ENCODE results near the gene MCIDAS. TPM values are rescaled to one million over a fixed set of nuclear protein-coding genes. Genes with fewer than 3 reads are reported as not detected.

Gene MCIDAS
- total RNA-seq, 1 experiment from 2014 or later, result 4.9 TPM

DNA sequence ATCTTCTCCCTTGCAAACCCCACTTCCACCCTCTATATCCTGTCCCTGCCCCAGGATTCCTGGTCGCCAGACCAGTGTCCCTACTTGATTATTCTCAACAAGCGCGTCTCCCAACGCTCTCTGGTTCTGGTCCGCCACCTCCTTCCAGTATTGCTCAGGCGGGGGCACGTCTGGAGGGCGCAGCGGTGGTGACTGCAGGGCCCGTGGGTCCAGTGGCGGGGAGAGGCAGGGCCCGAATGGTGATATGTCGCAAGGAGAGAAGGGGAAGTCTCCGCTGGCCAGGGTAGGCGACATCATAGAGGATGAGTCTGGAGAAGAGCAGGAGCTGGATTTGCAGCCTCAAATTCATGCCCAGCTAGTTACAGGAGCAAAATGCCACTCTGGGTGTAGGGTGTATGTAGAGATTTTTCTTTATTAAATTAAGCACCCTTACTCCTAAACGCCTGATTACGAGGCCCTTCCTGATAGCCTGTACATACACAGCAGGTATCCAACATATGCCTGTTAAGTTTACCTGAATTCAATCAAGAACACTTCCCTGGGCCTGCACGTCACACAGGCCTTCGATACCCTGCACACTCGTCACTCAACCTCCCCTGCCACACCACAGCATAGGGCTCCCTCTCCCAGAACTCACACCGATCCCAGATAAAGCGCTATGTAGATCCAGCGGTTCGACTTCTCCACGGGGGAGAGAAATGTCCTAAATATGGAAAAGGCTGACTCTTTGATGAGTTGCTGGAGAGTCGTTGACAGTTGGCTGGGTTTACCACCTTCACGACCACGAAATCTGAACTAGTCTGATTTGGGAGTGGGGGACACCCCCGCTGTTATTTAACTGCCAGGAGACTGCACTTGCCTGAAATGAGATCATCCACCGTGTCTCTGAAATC is 4.8 kb downstream of the MCIDAS start:
- H3K27me3 Mint-ChIP-seq (ENCODE audit: unreplicated experiment), result no peaks in the 10 kb centered on the region

DNA sequence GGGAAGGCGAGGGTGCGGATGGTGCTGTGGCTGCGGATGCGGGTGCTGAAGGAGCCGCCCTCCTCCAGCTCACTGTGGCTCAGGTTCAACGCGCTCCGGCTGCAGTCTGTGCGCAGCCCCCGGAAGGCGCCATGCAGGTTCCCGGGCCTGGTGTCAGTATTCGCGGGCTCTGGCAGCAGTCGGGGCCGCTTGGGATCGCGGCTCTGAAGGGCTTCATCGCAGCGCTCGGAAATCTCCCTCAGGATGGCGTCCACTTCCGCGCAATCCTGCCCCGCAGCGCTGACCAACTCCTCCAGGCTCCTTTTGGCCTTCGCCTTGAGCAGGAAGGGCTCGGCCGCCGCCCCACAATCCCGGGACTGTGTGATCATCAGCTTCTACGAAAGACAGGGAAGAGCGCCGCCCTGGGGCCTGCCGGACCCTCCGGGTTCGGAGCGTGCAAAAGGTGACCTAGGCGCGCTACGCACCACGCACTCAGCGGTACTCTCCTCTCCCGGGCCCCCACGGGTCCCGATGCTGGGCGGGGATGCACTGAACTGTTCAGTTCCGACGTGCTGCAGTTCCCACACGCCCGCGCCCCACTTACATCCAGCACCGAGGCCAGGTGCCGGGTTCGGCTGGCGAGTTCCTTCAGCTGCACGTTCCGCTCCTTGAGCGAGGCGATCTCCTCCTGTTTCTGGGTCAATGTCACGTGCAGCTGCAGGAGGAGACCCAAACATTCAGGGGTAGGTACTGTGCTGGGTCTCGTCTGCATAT is 6.5 kb downstream of the MCIDAS start:
- no TSS peak for BruUV-seq (replicated peaks)
- Mint-ChIP-seq H3K27me3 (ENCODE audit: unreplicated experiment) (no peaks in the 10 kb centered on the region), H3K27ac (ENCODE audit: unreplicated experiment) (no peak overlapping the region), H3K4me3 (ENCODE audit: low read depth, unreplicated experiment) (no peak overlapping the region), H3K4me1 (ENCODE audit: low read depth, unreplicated experiment) (peaks cover 17% of the 10 kb centered on the region), H3K36me3 (ENCODE audit: insufficient read depth, unreplicated experiment) (peaks cover 6% of the 10 kb centered on the region), H3K9me3 (ENCODE audit: low read depth, unreplicated experiment) (no peaks in the 10 kb centered on the region)
- no peak for DNase-seq
- TF ChIP-seq CTCF (IDR thresholded peaks at IDR 0.05; ENCODE audit: unreplicated experiment), result no peak
- CTCF ChIA-PET, result no interaction called here
- intact Hi-C loops (cut with micrococcal nuclease; ENCODE audit: unreplicated experiment), result no loop called here

More for the DNA sequence above, 4.8 kb downstream of the MCIDAS start:
- Mint-ChIP-seq H3K36me3 (ENCODE audit: insufficient read depth, unreplicated experiment) (peaks cover 18% of the 10 kb centered on the region), H3K9me3 (ENCODE audit: low read depth, unreplicated experiment) (no peaks in the 10 kb centered on the region), H3K4me1 (ENCODE audit: low read depth, unreplicated experiment) (peaks cover 25% of the 10 kb centered on the region), H3K4me3 (ENCODE audit: low read depth, unreplicated experiment) (no peak overlapping the region), H3K27ac (ENCODE audit: unreplicated experiment) (no peak overlapping the region)
- DNase-seq, result no peak
- CTCF ChIA-PET, result no interaction called here
- no peak for TF ChIP-seq CTCF (IDR thresholded peaks at IDR 0.05; ENCODE audit: unreplicated experiment)
- no TSS peak for BruUV-seq (replicated peaks)
- intact Hi-C loops (cut with micrococcal nuclease; ENCODE audit: unreplicated experiment), result no loop called here

DNA sequence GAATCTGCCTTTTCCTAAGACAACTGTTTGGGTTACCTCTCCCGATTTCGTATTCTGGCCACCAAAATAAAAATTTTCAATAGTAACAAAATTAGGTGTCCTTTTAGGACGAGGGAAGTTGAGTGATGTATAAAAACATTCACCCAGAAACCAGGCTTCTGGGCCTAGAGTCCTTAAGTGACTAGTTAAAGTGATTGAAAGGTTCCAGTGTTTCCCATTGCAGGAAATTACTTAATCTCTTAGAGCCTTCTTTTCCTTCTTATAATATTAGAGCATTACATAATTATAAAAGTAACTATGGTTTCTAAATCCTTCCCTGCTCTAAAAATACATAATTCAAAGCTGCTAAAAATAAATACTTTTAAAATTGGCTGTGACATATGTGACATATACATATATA is 7.3 kb downstream of the MCIDAS start:
- CTCF ChIA-PET, result no interaction called here
- no TSS peak for BruUV-seq (replicated peaks)
- no peak for TF ChIP-seq CTCF (IDR thresholded peaks at IDR 0.05; ENCODE audit: unreplicated experiment)
- Mint-ChIP-seq H3K27me3 (ENCODE audit: unreplicated experiment) (no peaks in the 10 kb centered on the region), H3K9me3 (ENCODE audit: low read depth, unreplicated experiment) (no peaks in the 10 kb centered on the region), H3K4me1 (ENCODE audit: low read depth, unreplicated experiment) (peaks cover 17% of the 10 kb centered on the region), H3K4me3 (ENCODE audit: low read depth, unreplicated experiment) (no peak overlapping the region), H3K27ac (ENCODE audit: unreplicated experiment) (no peak overlapping the region), H3K36me3 (ENCODE audit: insufficient read depth, unreplicated experiment) (peaks cover 6% of the 10 kb centered on the region)
- intact Hi-C loops (cut with micrococcal nuclease; ENCODE audit: unreplicated experiment), result loop anchor here (5.0 kb wide), 1 partner anchor 42 kb away; no protein-coding TSS in a partner anchor
- no peak for DNase-seq

- CTCF ChIA-PET, result interaction anchor here (0.6 to 1.2 kb wide), 4 partner anchors 9 to 49 kb away, joined by 3 read pairs; no protein-coding TSS in a partner anchor
- no TSS peak for BruUV-seq (replicated peaks)
- Mint-ChIP-seq H3K36me3 (ENCODE audit: insufficient read depth, unreplicated experiment) (peaks cover 6% of the 10 kb centered on the region), H3K27me3 (ENCODE audit: unreplicated experiment) (no peaks in the 10 kb centered on the region), H3K4me1 (ENCODE audit: low read depth, unreplicated experiment) (peaks cover 17% of the 10 kb centered on the region), H3K4me3 (ENCODE audit: low read depth, unreplicated experiment) (peak overlapping the region; percentile 36), H3K27ac (ENCODE audit: unreplicated experiment) (peak overlapping the region; percentile 84), H3K9me3 (ENCODE audit: low read depth, unreplicated experiment) (no peaks in the 10 kb centered on the region)
- TF ChIP-seq CTCF (IDR thresholded peaks at IDR 0.05; ENCODE audit: unreplicated experiment), result no peak
- DNase-seq, result peak; percentile 87
- intact Hi-C loops (cut with micrococcal nuclease; ENCODE audit: unreplicated experiment), result loop anchor here (5.0 kb wide), 1 partner anchor 42 kb away; no protein-coding TSS in a partner anchor
Measured at GRCh38 chr5:55218967-55219366, 8.1 kb downstream of the MCIDAS start.

All from Calu3 (cell line).